Brain microvascular endothelial cell (primary cell): Measurements from ENCODE around the gene CARMIL1.
"Not testable (repeated sequence)": the region's sequence is repeated elsewhere in the genome, so short reads cannot be mapped to it uniquely, and the experiment has no call there.

ENCODE experiments used
- DNase-seq: peaks from one replicate; pipeline ENCODE4 v3.0.0-alpha.2; 2020
- H3K27ac ChIP-seq: fragments of 250-450 bp; sonication (Bioruptor Pico); 2 replicates; pipeline ENCODE4 v1.5.1; 2020; ENCODE audit warnings: mild to moderate bottlenecking, moderate library complexity
- H3K27me3 ChIP-seq: fragments of 250-450 bp; sonication (Bioruptor Pico); replicated peaks from 2 replicates; pipeline ENCODE4 v1.5.1; 2020; ENCODE audit warnings: mild to moderate bottlenecking
- H3K36me3 ChIP-seq: fragments of 250-450 bp; sonication (Bioruptor Pico); replicated peaks from 2 replicates; pipeline ENCODE4 v1.5.1; 2020; ENCODE audit warnings: mild to moderate bottlenecking
- H3K4me3 ChIP-seq: 2 replicates; pipeline ENCODE4 v1.5.1; 2011; ENCODE audit warnings: low read depth, mild to moderate bottlenecking, control low read depth, low read length, moderate library complexity
- CTCF ChIP-seq: IDR thresholded peaks from 2 replicates; pipeline ENCODE4 v1.5.1; 2011; ENCODE audit warnings: low read depth, mild to moderate bottlenecking, moderate library complexity, low read length, control low read depth, inconsistent platforms; ENCODE audit errors: missing control alignments
- in situ Hi-C: cut with HindIII; loops from 2 replicates; pipeline ENCODE4 v1.10.0; 2017; ENCODE audit warnings: low sequenced_read_pairs, low pct_ligation_motif_present

Gene CARMIL1

GRCh38 chr6:25435416-25435985 lies 156.3 kb downstream of the CARMIL1 start:
- no peaks in the 10 kb centered on the region for H3K36me3 ChIP-seq
- H3K27ac ChIP-seq: no peak overlapping the region
- H3K27me3 ChIP-seq: no peaks in the 10 kb centered on the region
- H3K4me3 ChIP-seq: no peak overlapping the region
- TF ChIP-seq CTCF: no peak
- in situ Hi-C loops: no loop called here
- DNase-seq: no peak

- Histone ChIP-seq H3K27me3 (no peaks in the 10 kb centered on the region), H3K4me3 (no peak overlapping the region), H3K27ac (no peak overlapping the region), H3K36me3 (no peaks in the 10 kb centered on the region)
- DNase-seq: no peak
- TF ChIP-seq CTCF: no peak
- in situ Hi-C loops: no loop called here
Observed at GRCh38 chr6:25436760-25437159, 157.6 kb downstream of the CARMIL1 start.

GRCh38 chr6:25439368-25439767 lies 160.2 kb downstream of the CARMIL1 start:
- Histone ChIP-seq H3K4me3 (no peak overlapping the region), H3K36me3 (no peaks in the 10 kb centered on the region), H3K27me3 (no peaks in the 10 kb centered on the region), H3K27ac (no peak overlapping the region)
- in situ Hi-C loops: no loop called here
- no peak for TF ChIP-seq CTCF
- no peak for DNase-seq

- H3K4me3 ChIP-seq: no peak overlapping the region
- no peaks in the 10 kb centered on the region for H3K27me3 ChIP-seq
- no peaks in the 10 kb centered on the region for H3K36me3 ChIP-seq
- no peak overlapping the region for H3K27ac ChIP-seq
- DNase-seq: no peak
- in situ Hi-C loops: no loop called here
- no peak for TF ChIP-seq CTCF
Observed at GRCh38 chr6:25441663-25442270, 162.6 kb downstream of the CARMIL1 start.

GRCh38 chr6:25442898-25443297 lies 163.7 kb downstream of the CARMIL1 start:
- no peak overlapping the region for H3K4me3 ChIP-seq
- in situ Hi-C loops: no loop called here
- no peaks in the 10 kb centered on the region for H3K27me3 ChIP-seq
- TF ChIP-seq CTCF: no peak
- H3K36me3 ChIP-seq: no peaks in the 10 kb centered on the region
- DNase-seq: no peak
- H3K27ac ChIP-seq: no peak overlapping the region

GRCh38 chr6:25444521-25444920 lies 165.3 kb downstream of the CARMIL1 start:
- H3K4me3 ChIP-seq, H3K27me3 ChIP-seq, H3K27ac ChIP-seq, H3K36me3 ChIP-seq, in situ Hi-C loops, DNase-seq: not testable (repeated sequence)
